MM.1S (cell line): Measurements from ENCODE around the gene HBA1.

ENCODE experiments used
- DNase-seq: peaks from one replicate; pipeline ENCODE4 v3.0.0-alpha.2; 2015
- H2AFZ ChIP-seq: fragments of 300-600 bp; sonication (generic); 2 replicates; pipeline ENCODE4 v1.6.0; 2016; ENCODE audit warnings: antibody characterized with exemption, low read length
- H3F3A ChIP-seq: fragments of 300-600 bp; sonication (generic); 2 replicates; pipeline ENCODE4 v1.6.1; 2016; ENCODE audit warnings: mild to moderate bottlenecking, antibody characterized with exemption, low read length, moderate library complexity, mixed read lengths; ENCODE audit not compliant: insufficient read depth
- H3K27ac ChIP-seq: fragments of 300-600 bp; sonication (generic); 2 replicates; pipeline ENCODE4 v1.5.1; 2016; ENCODE audit warnings: mild to moderate bottlenecking, low read length
- H3K27me3 ChIP-seq: fragments of 300-600 bp; sonication (generic); replicated peaks from 2 replicates; pipeline ENCODE4 v1.6.0; 2016; ENCODE audit warnings: low read length; ENCODE audit not compliant: insufficient read depth
- H3K36me3 ChIP-seq: fragments of 300-600 bp; sonication (generic); replicated peaks from 2 replicates; pipeline ENCODE4 v1.6.1; 2016; ENCODE audit warnings: mild to moderate bottlenecking, low read length, mixed read lengths; ENCODE audit not compliant: insufficient read depth
- H3K4me1 ChIP-seq: fragments of 300-600 bp; sonication (generic); 2 replicates; pipeline ENCODE4 v1.6.1; 2016; ENCODE audit warnings: low read length, mixed read lengths
- H3K4me2 ChIP-seq: fragments of 300-600 bp; sonication (generic); 2 replicates; pipeline ENCODE4 v1.6.0; 2016; ENCODE audit warnings: low read depth, low read length
- H3K4me3 ChIP-seq: fragments of 300-600 bp; sonication (generic); 2 replicates; pipeline ENCODE4 v1.5.1; 2016; ENCODE audit warnings: low read length, mixed read lengths
- H3K79me2 ChIP-seq: fragments of 300-600 bp; sonication (generic); 2 replicates; pipeline ENCODE4 v1.6.1; 2016; ENCODE audit warnings: mixed run types, low read length, mixed read lengths
- H3K9ac ChIP-seq: fragments of 300-600 bp; sonication (generic); 2 replicates; pipeline ENCODE4 v1.6.1; 2016; ENCODE audit warnings: low read length, mixed read lengths
- H3K9me2 ChIP-seq: fragments of 300-600 bp; sonication (generic); replicated peaks from 2 replicates; pipeline ENCODE4 v1.6.1; 2016; ENCODE audit warnings: mild to moderate bottlenecking, low read length, mixed read lengths; ENCODE audit not compliant: insufficient read depth
- H3K9me3 ChIP-seq: fragments of 300-600 bp; sonication (generic); replicated peaks from 2 replicates; pipeline ENCODE4 v1.6.1; 2016; ENCODE audit warnings: mild to moderate bottlenecking, low read length, mixed read lengths; ENCODE audit not compliant: insufficient read depth
- H4K20me1 ChIP-seq: fragments of 300-600 bp; sonication (generic); 2 replicates; pipeline ENCODE4 v1.6.1; 2016; ENCODE audit warnings: mild to moderate bottlenecking, low read length, moderate library complexity, mixed read lengths; ENCODE audit not compliant: insufficient read depth
- CTCF ChIP-seq: fragments of 300-600 bp; sonication (generic); IDR thresholded peaks from 2 replicates; pipeline ENCODE4 v1.5.1; 2016; ENCODE audit warnings: antibody characterized with exemption, low read length, mixed read lengths
- EZH2 ChIP-seq: fragments of 300-600 bp; sonication (generic); optimal IDR thresholded peaks from 2 replicates; pipeline ENCODE3; 2017; ENCODE audit warnings: low read depth, mild to moderate bottlenecking, antibody characterized with exemption, low read length, mixed read lengths
- EZH2phosphoT487 ChIP-seq: fragments of 300-600 bp; sonication (generic); IDR thresholded peaks from 2 replicates; pipeline ENCODE4 v1.6.1; 2018; ENCODE audit warnings: antibody characterized with exemption, low read length

The HBA1 gene

DNA sequence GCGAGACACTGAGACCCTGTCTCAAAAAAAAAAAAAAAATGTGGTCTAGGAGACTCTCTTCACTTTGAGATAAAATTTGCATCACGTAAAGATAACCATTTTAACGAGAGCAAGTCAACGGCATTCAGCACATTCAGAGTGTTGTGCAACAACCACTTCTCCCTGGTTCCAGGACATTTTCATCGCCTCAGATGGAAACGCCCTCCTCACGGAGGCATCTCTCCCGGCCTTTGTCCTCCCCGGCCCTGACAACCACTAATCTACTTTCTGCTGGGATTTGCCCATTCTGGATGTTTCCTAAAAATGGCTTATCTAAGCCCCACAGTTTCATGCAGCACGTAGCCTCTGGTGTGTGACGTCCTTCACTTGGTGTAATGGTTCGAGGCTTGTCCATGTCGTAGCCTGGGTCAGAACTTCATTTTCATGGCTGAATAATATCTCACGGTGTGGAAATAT is 31.7 kb upstream of the HBA1 start:
- no peaks in the 10 kb centered on the region for H3K79me2 ChIP-seq
- H4K20me1 ChIP-seq: no peaks in the 10 kb centered on the region
- H3K36me3 ChIP-seq: no peaks in the 10 kb centered on the region
- TF ChIP-seq EZH2phosphoT487 (no peak), CTCF (no peak), EZH2 (no peak)
- no peak for DNase-seq
- H3K9ac ChIP-seq: no peak overlapping the region
- no peaks in the 10 kb centered on the region for H3K9me2 ChIP-seq
- H2AFZ ChIP-seq: no peak overlapping the region
- no peak overlapping the region for H3K4me2 ChIP-seq
- H3F3A ChIP-seq: peaks cover 2% of the 10 kb centered on the region; the same call in 1 of the 2 replicates
- H3K4me3 ChIP-seq: no peak overlapping the region
- no peaks in the 10 kb centered on the region for H3K9me3 ChIP-seq
- no peaks in the 10 kb centered on the region for H3K4me1 ChIP-seq
- no peak overlapping the region for H3K27ac ChIP-seq
- peaks cover 39% of the 10 kb centered on the region for H3K27me3 ChIP-seq

DNA sequence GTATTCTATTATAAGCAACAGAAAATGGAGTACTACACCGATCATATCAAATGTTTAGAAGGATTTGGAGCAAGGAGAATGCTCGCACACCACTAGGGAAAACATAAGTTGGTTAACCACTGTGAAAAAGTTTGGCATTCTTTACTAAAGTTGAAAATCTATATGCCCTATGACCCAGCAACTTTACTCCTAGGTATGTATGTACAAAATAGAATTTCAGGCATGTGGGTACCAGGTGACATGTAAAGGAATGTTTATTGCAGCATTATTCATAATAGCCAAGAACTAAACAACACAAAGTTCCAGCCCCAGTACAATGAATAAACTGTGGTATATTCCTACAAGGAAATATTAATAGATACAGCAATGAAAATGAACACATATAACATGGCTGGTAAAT is 29.8 kb upstream of the HBA1 start:
- Histone ChIP-seq H3K4me3 (no peak overlapping the region), H4K20me1 (no peaks in the 10 kb centered on the region), H3K27me3 (peaks cover 55% of the 10 kb centered on the region), H3K36me3 (no peaks in the 10 kb centered on the region), H2AFZ (no peak overlapping the region), H3K9me2 (no peaks in the 10 kb centered on the region), H3F3A (no peaks in the 10 kb centered on the region), H3K4me2 (no peak overlapping the region), H3K27ac (no peak overlapping the region), H3K9me3 (no peaks in the 10 kb centered on the region), H3K4me1 (no peaks in the 10 kb centered on the region), H3K79me2 (no peaks in the 10 kb centered on the region), H3K9ac (no peak overlapping the region)
- no peak for TF ChIP-seq CTCF
- no peak for TF ChIP-seq EZH2
- TF ChIP-seq EZH2phosphoT487: no peak
- DNase-seq: no peak

- no peaks in the 10 kb centered on the region for H4K20me1 ChIP-seq
- H3K27ac ChIP-seq: no peak overlapping the region
- H3K27me3 ChIP-seq: peaks cover 59% of the 10 kb centered on the region
- no peaks in the 10 kb centered on the region for H3K9me2 ChIP-seq
- H3F3A ChIP-seq: no peaks in the 10 kb centered on the region
- H3K4me1 ChIP-seq: no peaks in the 10 kb centered on the region
- H3K4me2 ChIP-seq: no peak overlapping the region
- H3K9ac ChIP-seq: no peak overlapping the region
- H3K9me3 ChIP-seq: no peaks in the 10 kb centered on the region
- DNase-seq: no peak
- no peaks in the 10 kb centered on the region for H3K36me3 ChIP-seq
- TF ChIP-seq EZH2: no peak
- TF ChIP-seq CTCF: no peak
- TF ChIP-seq EZH2phosphoT487: no peak
- no peak overlapping the region for H3K4me3 ChIP-seq
- no peaks in the 10 kb centered on the region for H3K79me2 ChIP-seq
- no peak overlapping the region for H2AFZ ChIP-seq
These were observed 27.3 kb upstream of the HBA1 start for GRCh38 chr16:149024-149660.
